ENCODE data around the gene TSFM. TPM values are rescaled to one million over a fixed set of nuclear protein-coding genes. Genes with fewer than 3 reads are reported as not detected.

Gene TSFM
- total and polyA plus RNA-seq, 2 of the 4 experiments (the other 2 are of a cell fraction) = 11.5 to 14.0 TPM

- CTCF ChIA-PET = interaction anchor here (1.6 kb wide), 1 partner anchor 84 kb away, joined by 4 read pairs; no protein-coding TSS in a partner anchor
- no peak overlapping the region for H3K27ac ChIP-seq (ENCODE audit: insufficient read depth, low read length)
- H2BK20ac ChIP-seq (ENCODE audit: low read depth, low read length) = no peak overlapping the region
- H3K9me3 ChIP-seq (ENCODE audit: control insufficient read depth, insufficient read depth, low read length) = no peaks in the 10 kb centered on the region
- no peak overlapping the region for H2BK15ac ChIP-seq (ENCODE audit: low read depth, low read length)
- no peak overlapping the region for H2BK120ac ChIP-seq (ENCODE audit: low read depth, low read length)
- H4K5ac ChIP-seq (ENCODE audit: low read depth, low read length) = no peak overlapping the region
- no peak overlapping the region for H3K18ac ChIP-seq (ENCODE audit: low read depth, low read length)
- H2AK5ac ChIP-seq (ENCODE audit: low read depth, low read length) = no peak overlapping the region
- no peaks in the 10 kb centered on the region; the same call in 1 of the 2 replicates for H4K20me1 ChIP-seq (ENCODE audit: insufficient read depth, low read length)
- no peak overlapping the region for H4K8ac ChIP-seq (ENCODE audit: low read depth in 2 of 2, low read length in 2 of 2)
- DNase-seq (no peak), ATAC-seq (ENCODE audit: low read depth) (peak; percentile 10; the same call in 1 of the 2 replicates)
- no peak overlapping the region for H2AK9ac ChIP-seq (replicated peaks; ENCODE audit: low read depth, low read length, poor library complexity)
- WGBS, 2 experiments (ENCODE audit: extremely low coverage in 2 of 2, insufficient read length in 1 of 2) = 79% methylated on average over 2 of the region's 14 CpGs; no CpG with 5 or more reads in 1 of the 2 experiments
- no peak overlapping the region for H3K56ac ChIP-seq (ENCODE audit: extremely low read depth, insufficient read depth, low read length)
- no TSS peak for BruUV-seq (replicated peaks)
- H3K9ac ChIP-seq (ENCODE audit: low read depth, low read length) = no peak overlapping the region
- H3K4me2 ChIP-seq (ENCODE audit: low read depth, low read length) = no peak overlapping the region
- H3K4ac ChIP-seq (ENCODE audit: low read depth, low read length) = no peak overlapping the region
- peaks cover 31% of the 10 kb centered on the region for H3K36me3 ChIP-seq (ENCODE audit: control insufficient read depth, insufficient read depth, low read length)
- TF ChIP-seq NFE2L2 (IDR thresholded peaks at IDR 0.05; ENCODE audit: low read depth, low read length) (no peak), USF2 (IDR thresholded peaks at IDR 0.05; ENCODE audit: low read depth, low read length) (no peak)
- intact Hi-C loops (cut with micrococcal nuclease) (no loop called here), in situ Hi-C loops (cut with MboI; ENCODE audit: low sequenced_read_pairs) (no loop called here), dilution Hi-C loops (cut with HindIII; ENCODE audit: low sequenced_read_pairs, unreplicated experiment) (no loop called here)
- POLR2A ChIA-PET (ENCODE audit: unreplicated experiment) = interaction anchor here (0.5 kb wide), 1 partner anchor 8 kb away, joined by 3 read pairs; no protein-coding TSS in a partner anchor
- no peak overlapping the region for H3K4me3 ChIP-seq (ENCODE audit: insufficient read depth, low read depth, low read length)
- no peak overlapping the region for H3K14ac ChIP-seq (replicated peaks; ENCODE audit: low read depth, low read length)
- H2AFZ ChIP-seq (replicated peaks; ENCODE audit: low read length, poor library complexity) = peak overlapping the region; percentile 52
- H3K9me1 ChIP-seq (ENCODE audit: insufficient read depth, low read length) = peaks cover 17% of the 10 kb centered on the region
- peaks cover 3% of the 10 kb centered on the region; the same call in 1 of the 2 replicates for H3K4me1 ChIP-seq (ENCODE audit: control insufficient read depth, insufficient read depth, low read length)
- H4K91ac ChIP-seq (ENCODE audit: insufficient read depth, low read depth, low read length) = no peak overlapping the region; the same call in 1 of the 2 replicates
- no peaks in the 10 kb centered on the region for H3K79me1 ChIP-seq (ENCODE audit: low read depth in 1 of 2, low read length in 2 of 2)
- no peaks in the 10 kb centered on the region for H3K27me3 ChIP-seq (ENCODE audit: control insufficient read depth, insufficient read depth, low read length)
- H2BK5ac ChIP-seq (ENCODE audit: low read depth, low read length, poor library complexity, severe bottlenecking) = no peak overlapping the region
- H3K23ac ChIP-seq (ENCODE audit: low read depth, low read length) = no peak overlapping the region
Observed at GRCh38 chr12:57813111-57813970, 30.8 kb downstream of the TSFM start.
